Sigmoid colon (tissue), 7 donors: Measurements from ENCODE around the gene USH1C. TPM values are rescaled to one million over a fixed set of nuclear protein-coding genes. Genes with fewer than 3 reads are reported as not detected.

Experiments used
- DNase-seq: peaks from one replicate; pipeline ENCODE4 v3.0.0-alpha.2; 2019
- H3K27ac ChIP-seq, 4 donors: fragments of 200-600 bp; sonication (generic); one replicate each; pipeline ENCODE4 v1.5.1; 2016 to 2019; ENCODE audit warnings: mild to moderate bottlenecking in 1 of 4
- H3K27me3 ChIP-seq, 3 donors: fragments of 200-600 bp; sonication (generic); one replicate each; pipeline ENCODE4 v1.5.1; 2019; ENCODE audit warnings: mild to moderate bottlenecking in 1 of 3
- H3K36me3 ChIP-seq, 4 donors: fragments of 200-600 bp; sonication (generic); one replicate each; pipeline ENCODE4 v1.5.1; 2016 to 2019
- H3K4me1 ChIP-seq, 4 donors: fragments of 200-600 bp; sonication (generic); one replicate each; pipeline ENCODE4 v1.5.1; 2017 to 2019
- H3K4me3 ChIP-seq, 4 donors: fragments of 200-600 bp; sonication (generic); one replicate each; pipeline ENCODE4 v1.5.1; 2017 to 2019; ENCODE audit warnings: mild to moderate bottlenecking in 2 of 4, moderate library complexity in 1 of 4
- H3K9me3 ChIP-seq, 4 donors: fragments of 200-600 bp in 3 of 4; sonication (generic) in 3 of 4; one replicate each; pipeline versions ENCODE4 v1.5.1 to v1.6.1; 2013 to 2019
- CTCF ChIP-seq, 4 experiments: fragments of 450-650 bp in 3 of 4; fragments of 200-600 bp in 1 of 4; IDR thresholded peaks; one replicate each; pipeline ENCODE4 v1.5.1; 2016 to 2019; ENCODE audit warnings: antibody characterized with exemption in 4 of 4, mild to moderate bottlenecking in 3 of 4, moderate library complexity in 2 of 4
- EP300 ChIP-seq, 4 donors: sonication (generic); formaldehyde crosslinking; IDR thresholded peaks; one replicate each; pipeline ENCODE4 v1.6.1; 2017; ENCODE audit warnings: antibody characterized with exemption in 4 of 4
- POLR2A ChIP-seq, 2 donors: fragments of 450-650 bp; IDR thresholded peaks; one replicate each; pipeline ENCODE4 v1.6.1; 2016; ENCODE audit warnings: antibody characterized with exemption in 2 of 2, mild to moderate bottlenecking in 2 of 2, moderate library complexity in 2 of 2
- POLR2AphosphoS5 ChIP-seq, 4 donors: sonication (generic); formaldehyde crosslinking; IDR thresholded peaks; one replicate each; pipeline ENCODE4 v1.6.1; 2017; ENCODE audit warnings: antibody characterized with exemption in 4 of 4
- WGBS, 2 donors: extraction: QIAGEN DNeasy Blood & Tissue Kit; methylation state at CpG; one replicate each; pipeline ENCODE4 v1.1.7; 2013; 5-methylcytosine and 5-hydroxymethylcytosine counted together
- intact Hi-C: fragments of 100-400 bp; cut with DNase I; formaldehyde crosslinking; loops from one replicate; pipeline ENCODE4 v1.15.1; 2023
- polyA plus RNA-seq, 3 donors: library from polyadenylated mRNA; stranded (reverse); fragments of 200-250 nt; gene quantifications; one replicate each; pipeline ENCODE4 v1.2.3, GENCODE V29; 2013
- total RNA-seq, 4 donors: library from RNA; depleted of rRNA; stranded (reverse); fragments of >200 nt; gene quantifications; one replicate each; pipeline ENCODE4 v1.1.0, GENCODE V29; 2016
- donor health status: healthy with polysubstance abuse.
- donor health status: Bipolar disorder and iron deficiency.
- donor health status: healthy.

USH1C gene
- total and polyA plus RNA-seq, 7 donors, result 1.2 to 152 (median 2.5) TPM

GRCh38 chr11:17445240-17445795, 98.9 kb downstream of the USH1C start:
- 71 to 72% methylated on average over 5 of the region's 5 CpGs for WGBS, 2 donors
- no peaks in the 10 kb centered on the region for H3K36me3 ChIP-seq
- no peak for DNase-seq
- H3K9me3 ChIP-seq, result no peaks in the 10 kb centered on the region
- no peaks in the 10 kb centered on the region for H3K4me1 ChIP-seq
- H3K27me3 ChIP-seq, result peaks cover 0 to 7% (median 0%) of the 10 kb centered on the region in 3 donors
- H3K4me3 ChIP-seq, result no peak overlapping the region
- intact Hi-C loops, result no loop called here
- no peak for TF ChIP-seq EP300 (IDR thresholded peaks at IDR 0.05)
- no peak for TF ChIP-seq POLR2A (IDR thresholded peaks at IDR 0.05)
- no peak for TF ChIP-seq CTCF (IDR thresholded peaks at IDR 0.05)
- TF ChIP-seq POLR2AphosphoS5 (IDR thresholded peaks at IDR 0.05), result no peak
- no peak overlapping the region for H3K27ac ChIP-seq

GRCh38 chr11:17443926-17444690, 100.1 kb downstream of the USH1C start:
- Histone ChIP-seq H3K4me3 (no peak overlapping the region), H3K4me1 (no peaks in the 10 kb centered on the region), H3K36me3 (no peaks in the 10 kb centered on the region), H3K27me3 (peaks cover 0 to 7% (median 0%) of the 10 kb centered on the region in 3 donors), H3K27ac (no peak overlapping the region), H3K9me3 (no peaks in the 10 kb centered on the region)
- intact Hi-C loops, result no loop called here
- WGBS, 2 donors, result 90 to 92% methylated on average over 2 of the region's 2 CpGs
- no peak for TF ChIP-seq POLR2A (IDR thresholded peaks at IDR 0.05)
- no peak for TF ChIP-seq CTCF (IDR thresholded peaks at IDR 0.05)
- no peak for TF ChIP-seq POLR2AphosphoS5 (IDR thresholded peaks at IDR 0.05)
- TF ChIP-seq EP300 (IDR thresholded peaks at IDR 0.05), result no peak
- no peak for DNase-seq

Other genes with a start within 250 kb of the USH1C start
- 1 to 10 TPM; 1.4 to 2.9 (median 2.1) TPM for gene NCR3LG1, start 192.6 kb downstream of the USH1C start, total RNA-seq
- 1 to 10 TPM in 1 of 3 donors, under 1 TPM in 1, not detected in 1; 0.69 to 4.6 TPM for gene NCR3LG1, start 192.6 kb downstream of the USH1C start, polyA plus RNA-seq
- under 1 TPM; 0.16 to 0.71 (median 0.34) TPM for gene KCNJ11, start 155.8 kb downstream of the USH1C start, total RNA-seq
- 1 to 10 TPM in 1 of 3 donors, under 1 TPM in 2; 0.60 to 1.6 (median 0.92) TPM for gene KCNJ11, start 155.8 kb downstream of the USH1C start, polyA plus RNA-seq
- 1 to 10 TPM; 1.8 to 9.7 (median 3.9) TPM for gene ABCC8, start 67.6 kb downstream of the USH1C start, total RNA-seq
- 1 to 10 TPM in 2 of 3 donors, under 1 TPM in 1; 0.23 to 4.2 (median 2.6) TPM for gene ABCC8, start 67.6 kb downstream of the USH1C start, polyA plus RNA-seq
- under 1 TPM in 1 of 4 donors, not detected in 3; under 0.01 TPM for gene OTOG, start 2.8 kb upstream of the USH1C start, total RNA-seq
- gene OTOG, start 2.8 kb upstream of the USH1C start, polyA plus RNA-seq, result under 1 TPM in 1 of 3 donors, not detected in 2; under 0.01 TPM
- not detected for gene MYOD1, start 175.2 kb upstream of the USH1C start, total RNA-seq
- not detected for gene MYOD1, start 175.2 kb upstream of the USH1C start, polyA plus RNA-seq
- 1 to 10 TPM in 1 of 4 donors, under 1 TPM in 2, not detected in 1; 0.36 to 1.9 (median 0.54) TPM for gene KCNC1, start 190.4 kb upstream of the USH1C start, total RNA-seq
- gene KCNC1, start 190.4 kb upstream of the USH1C start, polyA plus RNA-seq, result under 1 TPM in 1 of 3 donors, not detected in 2; 0.42 TPM